Keratinocyte (primary cell): ENCODE results near the gene PRLR. TPM values are rescaled to one million over a fixed set of nuclear protein-coding genes. Genes with fewer than 3 reads are reported as not detected.
"Not testable (repeated sequence)": the region's sequence is repeated elsewhere in the genome, so short reads cannot be mapped to it uniquely, and the experiment has no call there.

ENCODE experiments used
- DNase-seq: peaks from one replicate; pipeline ENCODE4 v3.0.0-alpha.2; 2011; ENCODE audit warnings: low read depth, missing footprints, low spot score
- FAIRE-seq: peaks from 2 replicates; lab custom pipeline; 2011; peaks lifted over from hg19 to GRCh38; lab: Jason Lieb, UNC
- H2AFZ ChIP-seq: 2 replicates; pipeline ENCODE4 v1.6.0; 2012; ENCODE audit warnings: low read length, control low read depth, inconsistent platforms; ENCODE audit not compliant: control insufficient read depth
- H3K27ac ChIP-seq: 2 replicates; pipeline ENCODE4 v1.5.1; 2011; ENCODE audit warnings: low read length; ENCODE audit not compliant: control insufficient read depth, insufficient read depth
- H3K27me3 ChIP-seq: 3 replicates; pipeline ENCODE4 v1.6.0; 2011; ENCODE audit warnings: low read length; ENCODE audit not compliant: control insufficient read depth, insufficient read depth; ENCODE audit errors: extremely low read depth
- H3K36me3 ChIP-seq, 2 experiments: 2 replicates in 1 of 2; 3 replicates in 1 of 2; pipeline ENCODE4 v1.5.1; 2011; ENCODE audit warnings: low read length in 2 of 2, mild to moderate bottlenecking in 1 of 2; ENCODE audit not compliant: control insufficient read depth in 2 of 2, insufficient read depth in 2 of 2; ENCODE audit errors: extremely low read depth in 1 of 2
- H3K4me1 ChIP-seq: 3 replicates; pipeline ENCODE4 v1.5.1; 2011; ENCODE audit warnings: low read length; ENCODE audit not compliant: control insufficient read depth, insufficient read depth; ENCODE audit errors: extremely low read depth
- H3K4me2 ChIP-seq: 3 replicates; pipeline ENCODE4 v1.6.0; 2011; ENCODE audit warnings: low read depth, low read length; ENCODE audit not compliant: control insufficient read depth, insufficient read depth; ENCODE audit errors: extremely low read depth
- H3K4me3 ChIP-seq, 3 experiments: fragments of 200-600 bp in 1 of 3; sonication (generic) in 1 of 3; 2 replicates in 2 of 3; 3 replicates in 1 of 3; pipeline ENCODE4 v1.5.1; 2011 to 2016; ENCODE audit warnings: low read length in 3 of 3, mild to moderate bottlenecking in 3 of 3, control low read depth in 2 of 3, inconsistent platforms in 1 of 3, low read depth in 1 of 3, mixed read lengths in 1 of 3, mixed run types in 1 of 3, moderate library complexity in 1 of 3; ENCODE audit not compliant: control insufficient read depth in 2 of 3, insufficient read depth in 2 of 3; ENCODE audit errors: extremely low read depth in 1 of 3
- H3K79me2 ChIP-seq: 2 replicates; pipeline ENCODE4 v1.6.0; 2012; ENCODE audit warnings: low read length; ENCODE audit not compliant: control insufficient read depth, insufficient read depth
- H3K9ac ChIP-seq: 3 replicates; pipeline ENCODE4 v1.6.0; 2011; ENCODE audit warnings: low read length; ENCODE audit not compliant: control insufficient read depth, insufficient read depth; ENCODE audit errors: extremely low read depth
- H3K9me1 ChIP-seq: 3 replicates; pipeline ENCODE4 v1.6.0; 2011; ENCODE audit warnings: low read length; ENCODE audit not compliant: control insufficient read depth, insufficient read depth; ENCODE audit errors: extremely low read depth
- H3K9me3 ChIP-seq: 2 replicates; pipeline ENCODE4 v1.5.1; 2012; ENCODE audit warnings: low read depth, low read length; ENCODE audit not compliant: control insufficient read depth
- H4K20me1 ChIP-seq: 3 replicates; pipeline ENCODE4 v1.6.0; 2011; ENCODE audit warnings: low read length; ENCODE audit not compliant: control insufficient read depth, insufficient read depth; ENCODE audit errors: extremely low read depth
- CTCF ChIP-seq, 3 experiments: IDR thresholded peaks in 1 of 3; conservative IDR thresholded peaks in 1 of 3; optimal IDR thresholded peaks in 1 of 3; 2 replicates in 2 of 3; 3 replicates in 1 of 3; pipeline versions ENCODE3 to v1.5.1; 2011; ENCODE audit warnings: low read length in 3 of 3, mild to moderate bottlenecking in 3 of 3, moderate library complexity in 2 of 3, control low read depth in 1 of 3, inconsistent platforms in 1 of 3; ENCODE audit not compliant: insufficient read depth in 2 of 3; ENCODE audit errors: extremely low read depth in 1 of 3
- EZH2 ChIP-seq: IDR thresholded peaks from one replicate; pipeline ENCODE4 v1.6.1; 2012; ENCODE audit warnings: inconsistent platforms, mild to moderate bottlenecking, low read length, moderate library complexity
- dilution Hi-C: fragments of 300-500 bp; cut with MboI; formaldehyde crosslinking; loops from one replicate; pipeline ENCODE4 v1.7.0; 2020; ENCODE audit warnings: low sequenced_read_pairs; ENCODE audit not compliant: extremely low pct_ligation_motif_present
- polyA plus RNA-seq, 5 experiments: library from polyadenylated mRNA; depleted of rRNA in 3 of 5; stranded (reverse) in 3 of 5; stranded (forward) in 1 of 5; unstranded in 1 of 5; fragments of >200 nt; gene quantifications; 1 replicate in 1 of 5; 2 replicates in 3 of 5; 3 replicates in 1 of 5; pipeline versions ENCODE4 v1.2.1 to v1.2.3, GENCODE V29; 2011 to 2012; ENCODE audit warnings: missing spikeins in 2 of 5, low read depth in 1 of 5, low replicate concordance in 1 of 5

PRLR gene
- polyA plus RNA-seq, 1 donor (not counting 4 experiments of a cell fraction or from before 2014, with no cell fraction given) = 0.04 TPM

GRCh38 chr5:35114698-35115097 lies 115.6 kb downstream of the PRLR start:
- H3K36me3 ChIP-seq = no peaks in the 10 kb centered on the region
- H2AFZ ChIP-seq = no peak overlapping the region
- no peak overlapping the region for H3K4me2 ChIP-seq
- TF ChIP-seq EZH2 (no peak), CTCF (optimal IDR thresholded peaks at IDR 0.05 in 1 of 3, IDR thresholded peaks at IDR 0.05 in 1 of 3, conservative IDR thresholded peaks at IDR 0.05 in 1 of 3; ENCODE audit: extremely low read depth in 1 of 3, insufficient read depth in 2 of 3, low read length in 3 of 3) (no peak)
- no peak overlapping the region for H3K9ac ChIP-seq
- FAIRE-seq (no peak), DNase-seq (no peak)
- peaks cover 3% of the 10 kb centered on the region for H3K4me1 ChIP-seq
- H4K20me1 ChIP-seq = no peaks in the 10 kb centered on the region
- no peaks in the 10 kb centered on the region for H3K79me2 ChIP-seq
- no peaks in the 10 kb centered on the region for H3K9me1 ChIP-seq
- H3K27ac ChIP-seq = no peak overlapping the region
- dilution Hi-C loops = no loop called here
- H3K27me3 ChIP-seq = no peaks in the 10 kb centered on the region
- no peak overlapping the region for H3K4me3 ChIP-seq
- no peaks in the 10 kb centered on the region for H3K9me3 ChIP-seq

DNA sequence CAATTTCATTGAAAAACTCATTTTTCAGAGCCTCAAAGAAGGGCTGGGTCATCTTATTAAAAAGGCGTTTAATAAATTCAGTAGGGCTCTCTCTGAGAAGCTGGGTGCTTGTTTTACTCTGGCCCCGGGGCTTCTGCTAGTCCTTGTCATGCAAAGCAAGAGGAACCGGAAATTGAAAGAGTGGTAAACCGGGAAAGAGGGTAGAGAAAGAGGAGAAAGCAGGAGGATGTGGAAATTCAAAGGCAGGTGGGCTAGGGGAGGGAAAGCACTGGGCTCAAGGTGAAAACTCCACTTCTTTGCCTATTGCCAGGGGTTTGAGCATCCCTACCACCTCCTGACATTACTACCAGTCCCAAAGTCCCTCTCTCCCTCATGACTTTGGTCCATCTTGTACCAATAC lies 118.0 kb downstream of the PRLR start:
- dilution Hi-C loops = no loop called here
- H4K20me1 ChIP-seq = no peaks in the 10 kb centered on the region
- TF ChIP-seq EZH2 (no peak), CTCF (optimal IDR thresholded peaks at IDR 0.05 in 1 of 3, IDR thresholded peaks at IDR 0.05 in 1 of 3, conservative IDR thresholded peaks at IDR 0.05 in 1 of 3; ENCODE audit: extremely low read depth in 1 of 3, insufficient read depth in 2 of 3, low read length in 3 of 3) (no peak)
- H3K36me3 ChIP-seq = no peaks in the 10 kb centered on the region
- no peak for FAIRE-seq
- H3K27ac ChIP-seq = no peak overlapping the region
- H3K4me2 ChIP-seq = no peak overlapping the region
- no peaks in the 10 kb centered on the region for H3K79me2 ChIP-seq
- no peaks in the 10 kb centered on the region for H3K27me3 ChIP-seq
- H3K9me3 ChIP-seq = no peaks in the 10 kb centered on the region
- no peak for DNase-seq
- H2AFZ ChIP-seq = no peak overlapping the region
- no peaks in the 10 kb centered on the region for H3K4me1 ChIP-seq
- H3K9me1 ChIP-seq = no peaks in the 10 kb centered on the region
- H3K4me3 ChIP-seq = no peak overlapping the region
- H3K9ac ChIP-seq = no peak overlapping the region

- H3K79me2 ChIP-seq, H3K4me2 ChIP-seq, H3K9ac ChIP-seq, DNase-seq, H4K20me1 ChIP-seq, dilution Hi-C loops, H3K27ac ChIP-seq, H3K27me3 ChIP-seq, H3K4me3 ChIP-seq, FAIRE-seq, H3K9me1 ChIP-seq, H3K4me1 ChIP-seq, H3K9me3 ChIP-seq, H3K36me3 ChIP-seq, H2AFZ ChIP-seq: not testable (repeated sequence)
Observed at GRCh38 chr5:35104550-35104949, 125.7 kb downstream of the PRLR start.
